ENCODE measurements around the gene TCEAL1. TPM values are rescaled to one million over a fixed set of nuclear protein-coding genes. Genes with fewer than 3 reads are reported as not detected.

Gene TCEAL1
- total RNA-seq, 1 experiment from 2014 or later, result 18.4 TPM

- in situ Hi-C loops (cut with HindIII; ENCODE audit: low pct_unique_long_range_greater_than_20kb, low sequenced_read_pairs), result no loop called here
- DNase-seq (ENCODE audit: low read depth), result no peak
These were observed 37.7 kb downstream of the TCEAL1 start for GRCh38 chrX:103666202-103667107.

- in situ Hi-C loops (cut with HindIII; ENCODE audit: low pct_unique_long_range_greater_than_20kb, low sequenced_read_pairs), result no loop called here
These were observed 41.0 kb downstream of the TCEAL1 start for GRCh38 chrX:103669745-103670144.

DNA sequence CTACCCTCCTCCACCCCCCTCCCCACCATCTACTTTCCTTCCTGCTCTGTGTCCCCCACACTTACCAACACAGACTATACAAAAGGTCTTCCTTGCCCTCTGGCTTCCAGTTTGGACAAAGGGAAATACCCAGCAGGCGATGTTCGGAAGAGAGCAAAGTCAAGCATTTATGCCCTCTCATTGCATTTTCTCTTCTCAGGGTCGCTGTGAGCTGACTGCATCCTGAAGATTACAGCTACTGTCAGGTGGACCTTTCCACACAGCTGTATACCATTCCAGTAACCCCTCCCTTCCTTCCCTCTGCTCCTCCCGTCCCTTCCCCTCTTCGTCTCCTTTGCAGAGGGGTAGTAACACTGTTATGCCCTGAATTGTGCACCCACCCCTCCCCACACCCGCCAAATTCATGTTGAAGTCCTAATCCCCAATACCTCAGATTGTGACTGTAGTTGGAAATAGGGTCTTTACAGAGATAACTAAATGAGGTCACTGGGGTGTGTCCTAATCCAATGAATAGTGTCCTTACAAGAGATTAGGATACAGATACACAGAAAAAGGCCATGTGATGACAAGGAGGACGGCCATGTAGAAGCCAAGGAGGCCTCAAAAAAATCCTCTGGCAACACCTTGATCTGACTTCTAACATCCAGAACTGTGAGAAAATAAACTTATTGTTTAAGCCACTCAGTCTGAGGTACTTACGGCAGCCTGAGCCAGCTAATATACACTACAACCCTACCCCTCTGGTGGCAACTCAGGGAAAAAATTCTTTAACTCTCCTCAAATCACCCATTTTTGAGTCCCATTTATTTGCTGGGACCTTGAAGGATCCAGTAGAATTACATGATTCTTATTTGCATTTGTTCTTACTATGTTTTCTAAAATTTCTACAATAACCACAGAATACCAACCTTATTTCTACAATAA, 46.0 kb downstream of the TCEAL1 start:
- in situ Hi-C loops (cut with HindIII; ENCODE audit: low pct_unique_long_range_greater_than_20kb, low sequenced_read_pairs), result no loop called here
- DNase-seq (ENCODE audit: low read depth), result no peak

More at GRCh38 chrX:103669745-103670144, 41.0 kb downstream of the TCEAL1 start:
- DNase-seq (ENCODE audit: low read depth), result no peak

GRCh38 chrX:103678199-103678993, 49.6 kb downstream of the TCEAL1 start:
- in situ Hi-C loops (cut with HindIII; ENCODE audit: low pct_unique_long_range_greater_than_20kb, low sequenced_read_pairs), result no loop called here
- DNase-seq (ENCODE audit: low read depth), result no peak

Other genes starting within 250 kb of the TCEAL1 start
- not detected in 2 replicates for gene RAB40A, start 109.5 kb upstream of the TCEAL1 start, total RNA-seq (2014; rRNA removed; shearing (Covaris generic); ENCODE audit: low replicate concordance)
- gene TCEAL4, start 43.5 kb upstream of the TCEAL1 start, total RNA-seq (2014; rRNA removed; shearing (Covaris generic); ENCODE audit: low replicate concordance), result 16.6 and 25.7 TPM in 2 replicates
- not detected in 2 replicates for gene TCEAL3, start 21.0 kb upstream of the TCEAL1 start, total RNA-seq (2014; rRNA removed; shearing (Covaris generic); ENCODE audit: low replicate concordance)
- gene MORF4L2, start 57.7 kb downstream of the TCEAL1 start, total RNA-seq (2014; rRNA removed; shearing (Covaris generic); ENCODE audit: low replicate concordance), result 831 and 930 TPM in 2 replicates
- not detected in 2 replicates for gene TMEM31, start 81.9 kb downstream of the TCEAL1 start, total RNA-seq (2014; rRNA removed; shearing (Covaris generic); ENCODE audit: low replicate concordance)
- not detected in 2 replicates for gene PLP1, start 147.9 kb downstream of the TCEAL1 start, total RNA-seq (2014; rRNA removed; shearing (Covaris generic); ENCODE audit: low replicate concordance)
- gene RAB9B, start 203.3 kb downstream of the TCEAL1 start, total RNA-seq (2014; rRNA removed; shearing (Covaris generic); ENCODE audit: low replicate concordance), result 2.7 TPM in 1 of 2 replicates, not detected in the other

Measured in Caki2 (cell line).